ENCODE measurements around the gene PDCD1.

PDCD1 gene

DNA sequence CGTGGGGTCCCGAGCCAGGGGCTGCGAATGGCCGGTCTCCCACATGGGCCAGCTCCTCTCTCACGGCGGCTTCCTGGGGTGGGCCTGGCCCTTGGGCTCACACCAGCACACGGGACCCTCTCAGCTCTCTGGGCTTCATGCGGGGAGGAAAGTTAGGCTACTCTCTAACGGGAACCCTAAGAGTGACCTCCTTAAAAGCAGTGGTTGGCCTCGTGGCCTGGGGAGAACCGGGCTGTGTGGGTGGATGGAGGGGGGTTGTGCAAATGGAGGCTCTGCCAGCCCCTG is 36.7 kb upstream of the PDCD1 start:
- DNase-seq, result no peak

DNA sequence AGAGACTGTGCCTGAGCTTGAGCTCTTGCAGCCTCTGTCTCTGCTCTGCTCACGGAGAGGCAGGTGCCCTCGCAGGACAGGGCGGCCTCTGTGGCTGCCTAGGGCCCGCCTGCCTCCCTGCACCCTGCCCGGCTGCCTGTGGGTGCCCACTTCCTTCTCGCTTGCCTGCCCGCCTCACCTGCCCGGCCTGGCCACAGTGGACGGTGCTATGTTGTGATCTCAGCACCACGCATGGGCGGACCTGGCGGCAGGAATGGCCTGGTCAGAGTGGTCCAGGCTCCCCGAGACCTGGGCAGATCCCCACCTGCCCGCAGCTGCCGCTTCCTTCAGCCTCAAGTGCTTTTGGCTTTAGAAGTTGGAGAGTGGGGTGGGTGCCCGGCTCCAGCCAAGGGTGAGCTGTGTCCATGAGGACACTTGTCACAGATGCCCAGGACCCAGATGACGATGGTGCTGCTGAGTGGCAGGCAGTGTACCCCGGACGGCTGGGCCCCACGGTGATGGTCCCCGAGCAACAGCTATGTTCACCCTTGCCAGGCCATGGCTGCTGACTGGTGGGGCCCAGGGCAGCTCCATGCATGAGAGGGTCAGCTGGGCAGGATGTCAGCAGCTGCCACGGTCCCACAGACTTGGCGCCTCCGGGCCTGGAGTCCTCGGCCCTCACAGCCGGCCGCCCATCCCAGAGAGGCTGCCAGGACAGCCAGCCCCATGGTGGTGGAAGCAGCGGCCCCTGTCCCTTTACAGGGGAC is 36.2 kb upstream of the PDCD1 start:
- no peak for DNase-seq

DNA sequence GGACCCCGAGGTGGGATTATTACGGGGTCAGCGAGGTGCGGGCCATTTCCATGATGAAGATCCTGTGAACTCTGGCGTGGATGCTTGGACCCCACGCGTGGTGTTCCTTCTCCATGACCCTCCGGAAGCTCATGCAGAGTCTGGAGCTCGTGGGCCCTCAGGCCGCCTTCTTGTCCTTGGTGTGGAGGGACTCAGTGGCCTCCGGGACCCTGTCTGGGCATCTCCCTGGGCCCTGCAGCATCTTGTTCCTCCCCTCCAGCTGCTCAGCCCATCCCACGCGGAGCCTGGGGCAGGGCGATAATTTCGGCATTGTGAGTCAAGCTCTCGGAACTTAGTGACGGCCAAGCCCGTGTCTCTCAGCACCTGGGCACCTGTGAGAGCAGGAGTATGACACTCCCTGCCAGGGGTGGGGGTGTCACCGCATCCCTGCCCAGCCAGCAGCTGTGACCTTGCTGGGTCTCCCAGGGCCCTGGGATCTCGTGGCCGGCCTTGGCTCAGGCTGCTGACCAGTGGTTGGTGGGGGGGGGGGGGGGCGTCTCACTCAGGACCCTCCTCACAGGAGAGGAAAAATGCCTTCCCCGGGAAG is 35.5 kb upstream of the PDCD1 start:
- no peak for DNase-seq

DNA sequence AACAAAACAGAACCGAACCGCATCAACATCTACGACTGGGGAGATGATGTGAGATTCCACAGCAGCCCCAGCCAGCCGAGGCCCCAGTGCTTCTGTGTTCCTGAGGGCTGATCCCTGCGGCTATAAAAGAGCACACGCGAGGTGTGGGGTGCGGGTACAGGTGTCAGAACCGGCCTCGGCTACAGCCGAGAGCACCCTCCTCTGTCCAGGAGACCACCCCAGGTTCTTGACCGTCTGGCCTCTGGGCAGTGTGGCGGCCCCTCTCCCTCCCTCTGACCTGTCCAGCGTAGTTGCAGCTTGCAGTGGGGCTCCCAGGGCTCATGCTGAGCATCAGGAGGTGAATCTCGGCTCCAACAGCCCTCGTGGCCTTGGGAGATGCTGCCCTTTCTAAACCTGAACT is 34.6 kb upstream of the PDCD1 start:
- no peak for DNase-seq

DNA sequence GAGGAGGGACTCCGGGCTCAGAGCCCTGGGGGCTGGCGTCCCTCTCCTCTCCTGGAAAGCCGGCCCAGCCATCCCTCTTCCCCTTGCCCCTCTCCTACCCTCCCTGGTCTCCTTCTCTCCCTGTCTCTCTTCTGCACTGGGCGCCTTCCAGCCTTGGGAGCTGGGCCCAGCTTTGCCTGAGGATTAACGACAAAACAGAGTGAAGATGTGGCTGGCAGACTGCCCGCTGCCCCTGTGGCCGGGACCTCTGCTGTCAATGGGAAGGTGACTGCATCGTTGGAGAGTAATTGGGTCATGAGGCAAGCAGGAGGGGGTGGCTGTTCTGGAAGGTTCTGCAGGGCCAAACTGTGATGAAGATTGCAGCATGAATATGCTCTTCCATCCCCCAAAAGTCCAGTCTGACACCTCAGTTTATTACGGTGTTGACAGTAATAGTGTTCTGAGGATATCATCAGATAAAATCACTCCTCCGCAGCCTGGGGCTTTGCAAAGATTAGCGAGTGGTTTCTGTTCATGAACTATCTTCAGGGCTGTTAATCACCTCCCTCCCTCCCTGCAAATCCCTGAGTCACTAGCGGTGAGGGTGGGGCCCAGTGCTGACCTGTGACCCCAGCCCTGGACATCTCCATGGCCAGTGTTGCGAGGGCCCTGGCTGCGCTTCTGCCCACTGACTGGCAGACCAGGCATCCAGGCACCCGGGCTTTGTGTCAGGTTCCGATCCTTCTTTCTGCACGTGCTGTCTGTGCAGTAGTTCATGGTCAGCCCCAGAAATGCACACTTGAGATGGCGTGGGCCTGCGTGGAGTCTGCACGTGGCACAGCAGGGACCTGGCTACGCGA is 33.8 kb upstream of the PDCD1 start:
- peak; percentile 17 for DNase-seq

DNA sequence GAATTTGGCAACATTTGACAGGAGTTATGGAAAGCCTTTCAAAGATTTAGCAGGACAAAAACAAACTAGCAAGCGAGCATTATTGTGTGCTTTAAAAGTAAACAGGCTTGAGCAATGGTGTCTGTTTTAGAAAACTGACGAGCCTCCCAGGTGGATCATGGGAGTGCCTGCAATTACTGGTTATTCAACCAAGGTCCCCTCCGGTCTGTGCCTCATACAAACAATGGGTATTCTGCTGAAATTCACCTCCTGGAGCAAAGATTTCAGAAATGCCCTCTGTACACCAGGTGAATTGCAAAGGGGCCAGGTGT is 33.2 kb upstream of the PDCD1 start:
- no peak for DNase-seq

DNA sequence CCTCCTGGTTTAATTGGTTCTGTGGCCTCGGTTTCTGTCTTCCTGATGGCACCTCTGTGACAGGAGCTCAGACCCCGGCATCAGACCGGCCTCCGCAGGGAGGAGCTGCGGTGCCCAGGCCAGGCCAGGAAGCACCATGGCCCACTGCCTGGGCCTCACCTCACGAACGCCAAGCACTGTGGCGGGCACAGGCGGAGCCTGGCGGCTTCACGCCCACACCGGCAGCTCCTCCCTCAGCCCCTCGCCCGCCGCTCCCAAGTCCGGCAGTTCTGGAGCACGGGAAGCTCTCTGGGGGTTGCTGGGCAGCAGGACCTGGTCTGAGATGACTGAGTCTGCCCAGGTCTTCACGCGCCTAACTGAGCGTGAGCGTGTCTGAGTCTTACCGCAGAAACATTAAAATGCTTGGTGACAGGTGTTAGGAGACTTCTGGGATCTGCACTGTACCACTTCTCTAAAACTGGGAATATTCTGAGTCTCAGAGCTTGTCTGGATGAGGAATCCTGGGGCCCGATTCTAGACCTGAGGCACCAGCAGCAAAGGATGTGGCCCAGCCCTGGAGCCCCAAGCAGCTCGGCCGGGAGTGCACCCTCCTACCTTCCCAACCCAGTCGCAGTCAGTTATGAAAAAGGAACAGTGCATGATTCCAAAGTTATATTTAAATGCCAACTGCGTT is 32.8 kb upstream of the PDCD1 start:
- no peak for DNase-seq

DNA sequence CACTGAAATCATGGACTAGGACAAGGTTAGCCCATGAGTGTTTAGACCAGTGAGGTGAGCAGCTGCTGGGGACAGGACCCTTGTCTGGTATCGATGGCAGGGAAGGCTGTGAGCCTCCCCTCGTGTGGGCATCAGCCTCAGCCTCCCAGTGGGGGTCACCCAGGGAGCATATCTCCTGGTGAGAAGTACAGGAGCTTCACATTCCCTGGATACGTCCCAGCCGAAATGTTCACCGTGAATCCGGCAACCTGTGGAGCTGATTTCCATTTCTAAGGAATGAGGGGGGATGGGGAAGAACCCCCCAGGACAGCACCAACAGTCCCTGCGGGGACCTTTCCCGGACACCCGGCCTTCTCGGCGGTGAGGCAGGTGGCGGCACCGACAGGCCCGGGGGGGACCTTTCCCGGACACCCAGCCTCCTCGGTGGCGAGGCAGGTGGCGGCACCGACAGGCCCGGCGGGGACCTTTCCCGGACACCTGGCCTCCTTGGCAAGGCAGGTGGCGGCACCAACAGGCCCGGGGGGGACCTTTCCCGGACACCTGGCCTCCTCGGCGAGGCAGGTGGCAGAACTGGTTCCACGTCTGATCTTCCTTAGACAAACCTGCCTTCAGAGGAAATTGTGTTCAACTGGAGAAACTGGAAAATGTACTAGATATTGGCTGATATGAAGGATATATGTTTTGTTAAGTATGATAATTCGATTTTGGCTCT is 32.0 kb upstream of the PDCD1 start:
- DNase-seq, result no peak

DNA sequence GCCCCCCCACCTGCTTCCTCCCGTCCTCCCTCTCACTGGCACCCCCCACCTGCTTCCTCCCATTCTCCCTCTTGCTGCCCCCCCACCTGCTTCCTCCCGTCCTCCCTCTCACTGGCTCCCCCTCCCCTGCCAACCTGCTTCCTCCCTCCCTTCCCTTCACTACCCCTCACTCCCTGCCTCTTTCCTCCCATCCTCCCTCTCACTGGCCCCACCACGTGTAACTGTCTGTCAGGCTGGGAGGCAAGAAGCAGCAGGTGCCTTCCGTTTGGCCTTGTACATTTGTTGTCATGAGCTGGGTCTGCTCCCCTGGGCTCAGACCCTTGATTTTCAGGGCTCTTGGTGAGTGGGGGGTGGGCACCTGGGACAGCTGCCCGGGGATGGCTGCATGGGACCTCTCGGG is 29.9 kb upstream of the PDCD1 start:
- DNase-seq, result no peak

DNA sequence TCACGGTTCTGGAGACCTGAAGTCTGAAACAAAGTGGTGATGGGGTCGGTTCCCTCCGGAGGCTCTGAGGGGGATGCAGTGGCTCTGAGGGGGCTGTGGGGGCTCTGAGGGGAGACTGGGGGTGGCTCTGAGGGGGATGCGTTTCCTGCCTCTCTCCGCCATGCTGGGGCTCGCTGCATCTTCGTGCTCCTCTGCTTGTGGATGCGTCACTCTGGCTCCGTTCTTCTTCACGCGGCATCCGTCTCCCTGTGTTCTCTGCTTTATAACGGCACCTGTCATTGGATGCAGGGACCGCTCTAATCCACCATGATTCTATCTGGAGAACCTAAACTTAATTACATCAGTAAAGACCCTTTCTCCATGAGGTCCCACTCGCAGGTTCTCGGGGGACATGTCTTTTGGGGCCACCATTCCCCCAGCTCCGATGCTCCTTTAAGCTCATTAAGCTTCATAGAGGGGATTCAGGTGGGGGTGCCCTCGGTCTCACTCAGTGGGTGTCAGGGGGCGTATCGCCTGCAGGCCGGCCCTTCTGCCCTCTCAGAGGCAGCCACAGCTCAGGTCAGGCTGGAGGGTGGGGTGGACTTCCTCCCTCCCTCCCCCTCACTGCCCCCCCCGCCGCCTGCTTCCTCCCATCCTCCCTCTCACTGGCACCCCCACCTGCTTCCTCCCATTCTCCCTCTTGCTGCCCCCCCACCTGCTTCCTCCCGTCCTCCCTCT is 29.3 kb upstream of the PDCD1 start:
- no peak for DNase-seq

DNA sequence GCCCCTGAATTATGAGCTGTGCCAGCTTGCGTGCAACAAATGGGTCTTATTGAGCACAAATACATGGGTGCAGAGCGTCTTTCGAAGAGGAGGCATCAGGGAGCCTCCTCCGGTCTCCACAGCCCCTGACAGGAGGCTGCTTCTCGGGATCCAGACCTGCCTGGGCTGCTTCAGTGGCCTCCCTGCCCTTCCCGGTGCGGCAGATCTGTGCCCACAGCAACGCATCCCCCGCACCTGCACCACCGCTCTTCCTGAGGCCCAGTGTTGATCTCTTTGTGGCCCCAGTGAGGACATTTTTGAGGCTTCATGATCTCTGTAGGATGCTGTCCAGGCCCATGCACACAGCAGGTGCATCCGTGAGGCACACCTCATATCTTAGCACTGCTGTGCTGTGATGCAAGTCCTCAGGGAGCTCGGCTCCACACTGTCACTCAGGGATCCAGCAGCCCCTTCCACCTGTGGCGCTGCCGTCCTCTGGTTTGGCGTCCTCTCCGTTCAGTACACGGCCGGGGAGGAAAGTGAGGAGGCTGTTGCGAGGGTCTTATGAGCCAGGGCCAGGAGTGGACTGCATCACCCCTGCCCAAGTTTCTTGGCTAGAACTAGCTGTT is 28.2 kb upstream of the PDCD1 start:
- DNase-seq, result no peak

DNA sequence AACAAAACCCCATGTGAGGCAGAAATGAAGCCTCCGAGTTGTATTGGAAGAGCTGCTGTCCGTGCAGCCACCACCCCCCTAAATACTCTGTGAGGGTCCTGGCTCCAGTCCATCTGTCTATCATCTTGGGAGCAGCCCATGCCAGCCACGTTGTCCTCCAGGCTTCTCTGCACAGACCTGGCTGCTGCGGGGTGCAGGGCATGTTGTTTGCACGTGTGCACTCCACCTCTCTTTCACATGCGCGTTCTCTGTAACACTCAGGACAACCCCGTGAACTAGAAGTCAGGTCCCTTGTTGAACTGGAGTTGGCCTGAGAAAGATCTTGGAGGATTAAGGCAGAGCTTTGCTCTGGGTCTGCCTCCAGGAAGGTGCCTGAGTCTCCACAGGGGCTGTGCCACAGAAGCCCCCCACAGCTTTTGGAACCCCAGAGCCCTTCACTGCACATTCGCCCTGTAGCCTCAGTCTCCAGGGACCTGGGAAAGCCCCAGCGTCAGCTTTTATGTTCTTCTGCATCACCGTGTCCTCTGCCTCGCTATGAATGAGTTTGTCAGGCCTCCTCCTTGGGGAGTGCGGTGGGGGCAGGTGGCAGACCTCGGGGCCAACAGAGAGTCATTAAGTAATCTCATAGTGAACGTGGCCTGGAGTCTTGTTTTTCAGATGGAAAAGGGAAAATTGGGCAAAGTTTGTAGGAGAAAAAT is 27.4 kb upstream of the PDCD1 start:
- DNase-seq, result peak; percentile 74

DNA sequence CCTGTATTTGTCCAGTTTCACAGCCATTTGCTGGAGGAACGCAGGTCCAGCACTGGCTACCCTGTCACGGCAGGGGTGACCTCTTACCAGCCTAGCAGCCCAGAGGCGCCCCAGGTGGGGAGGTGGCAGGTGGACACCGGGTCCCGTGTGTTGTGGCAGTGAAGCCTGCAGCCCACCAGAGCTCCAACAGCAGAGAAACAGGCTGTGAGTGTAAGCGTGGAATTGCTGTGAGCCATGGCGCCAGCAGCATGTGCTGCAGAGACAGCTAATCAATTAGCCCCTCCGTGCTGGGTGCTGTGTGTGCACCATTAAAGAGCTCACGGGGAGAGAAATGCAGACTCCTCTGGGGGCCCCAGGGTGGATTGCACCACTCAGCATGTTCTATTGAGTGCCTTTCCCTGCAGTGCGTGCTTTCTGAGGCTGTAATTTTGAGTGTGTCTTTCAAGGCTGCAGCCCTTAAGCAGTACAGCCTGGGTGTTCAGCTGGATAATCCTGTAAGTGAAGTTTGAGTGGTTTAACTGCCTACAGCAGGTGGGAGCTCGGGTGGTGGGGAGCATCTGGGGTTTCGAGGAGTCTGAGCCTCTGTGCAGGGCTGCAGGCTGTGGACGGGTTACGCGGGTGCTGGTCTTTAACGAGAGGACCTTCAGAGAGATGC is 26.7 kb upstream of the PDCD1 start:
- peak; percentile 74 for DNase-seq

DNA sequence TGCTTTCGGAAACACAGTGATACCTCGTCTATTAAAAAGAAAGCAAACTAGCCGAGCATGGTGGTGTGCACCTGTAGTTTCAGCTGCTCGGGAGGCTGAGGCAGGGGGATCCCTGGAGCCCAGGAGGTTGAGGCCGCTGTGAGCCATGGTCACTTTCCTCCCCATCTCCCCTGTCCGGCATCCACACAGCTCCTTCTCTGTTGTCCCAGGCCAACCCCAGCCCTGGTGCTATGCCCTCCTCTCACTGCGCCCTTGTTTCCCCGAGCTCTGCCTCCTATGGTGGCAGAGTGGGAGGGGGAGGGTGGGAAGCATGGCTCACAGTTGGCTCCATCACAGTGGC is 26.2 kb upstream of the PDCD1 start:
- no peak for DNase-seq

DNA sequence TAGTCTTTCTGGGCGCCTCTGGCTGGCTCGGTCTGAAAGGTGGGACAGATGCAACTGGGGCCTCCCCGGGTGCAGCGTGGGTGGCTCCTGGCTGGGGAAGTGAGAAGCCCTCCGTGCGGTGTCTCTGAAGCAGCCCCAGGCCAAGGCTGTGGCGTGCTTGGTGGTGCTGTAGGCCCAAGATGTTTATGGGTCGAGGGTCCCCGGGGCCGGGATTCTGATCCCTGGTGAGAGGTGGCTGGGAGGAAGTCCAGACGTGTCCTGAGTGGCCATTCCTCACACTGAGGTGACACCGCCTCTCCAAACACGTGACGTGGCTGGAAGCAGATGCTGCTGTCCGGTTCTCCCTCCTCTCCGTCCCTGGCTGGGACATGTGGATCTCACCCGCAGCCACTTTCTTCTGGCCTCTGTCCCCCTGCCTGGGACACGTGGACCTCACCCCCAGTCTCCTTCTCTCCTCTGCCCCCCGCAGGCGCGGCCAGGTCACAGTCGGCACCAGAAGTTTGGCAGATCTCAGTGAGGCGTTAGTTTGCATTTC is 23.5 kb upstream of the PDCD1 start:
- peak; percentile 63 for DNase-seq

DNA sequence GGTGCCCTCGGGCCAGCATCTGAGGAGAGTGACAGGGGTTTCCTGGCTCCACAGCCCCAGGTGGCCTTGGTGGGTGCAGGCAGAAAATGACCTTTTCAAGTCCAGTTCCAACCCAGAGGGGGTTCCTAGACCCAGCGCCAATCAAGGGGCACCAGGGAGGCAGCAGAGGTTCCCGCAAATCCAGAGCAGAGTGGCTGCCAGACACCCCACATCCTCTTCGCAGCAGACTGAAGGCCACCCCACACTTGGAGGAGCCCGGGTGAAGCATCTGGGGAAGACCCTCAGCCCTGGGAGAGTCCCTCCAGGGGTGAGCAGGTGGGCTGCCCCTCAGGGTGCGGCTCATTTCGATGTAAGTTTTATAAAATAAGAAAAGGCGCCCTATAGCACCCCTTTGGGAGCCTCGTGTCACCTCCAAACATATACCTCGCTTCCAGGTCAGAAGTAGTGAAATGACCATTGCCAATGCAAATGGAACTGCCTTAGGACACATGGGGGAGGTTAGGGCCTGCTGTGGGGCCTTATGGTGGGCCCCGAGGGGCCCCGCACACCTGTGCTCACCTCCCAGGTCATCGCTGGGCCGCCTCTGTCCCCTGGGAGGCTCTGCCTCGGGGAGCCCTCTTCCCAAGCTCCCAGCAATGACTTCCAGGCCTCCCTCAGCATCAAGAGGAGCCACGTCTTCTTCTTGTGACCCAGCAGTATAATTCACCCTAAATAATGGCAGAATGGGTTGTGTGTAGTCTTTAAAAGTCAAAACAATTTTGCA is 21.8 kb upstream of the PDCD1 start:
- no peak for DNase-seq

DNA sequence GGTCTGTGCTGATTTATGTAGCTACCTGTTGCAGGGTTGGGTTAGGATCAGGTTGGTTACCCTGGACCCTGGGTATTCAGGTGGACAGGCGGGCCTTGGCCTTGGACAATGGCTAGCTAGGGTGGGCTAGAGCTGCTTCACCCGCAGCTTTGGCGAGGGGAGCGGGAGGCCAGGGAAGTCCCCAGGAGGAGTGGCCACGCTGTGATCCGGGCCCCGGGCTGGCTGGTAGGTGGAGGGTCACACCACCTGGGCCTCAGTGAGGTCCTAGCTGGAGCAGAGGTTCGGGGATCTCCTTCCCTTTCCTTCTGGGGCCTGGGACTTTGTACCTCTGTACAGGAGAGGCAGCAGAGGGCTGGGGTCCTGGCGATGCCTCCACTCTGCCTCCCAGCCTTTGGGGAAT is 20.6 kb upstream of the PDCD1 start:
- DNase-seq, result no peak

DNA sequence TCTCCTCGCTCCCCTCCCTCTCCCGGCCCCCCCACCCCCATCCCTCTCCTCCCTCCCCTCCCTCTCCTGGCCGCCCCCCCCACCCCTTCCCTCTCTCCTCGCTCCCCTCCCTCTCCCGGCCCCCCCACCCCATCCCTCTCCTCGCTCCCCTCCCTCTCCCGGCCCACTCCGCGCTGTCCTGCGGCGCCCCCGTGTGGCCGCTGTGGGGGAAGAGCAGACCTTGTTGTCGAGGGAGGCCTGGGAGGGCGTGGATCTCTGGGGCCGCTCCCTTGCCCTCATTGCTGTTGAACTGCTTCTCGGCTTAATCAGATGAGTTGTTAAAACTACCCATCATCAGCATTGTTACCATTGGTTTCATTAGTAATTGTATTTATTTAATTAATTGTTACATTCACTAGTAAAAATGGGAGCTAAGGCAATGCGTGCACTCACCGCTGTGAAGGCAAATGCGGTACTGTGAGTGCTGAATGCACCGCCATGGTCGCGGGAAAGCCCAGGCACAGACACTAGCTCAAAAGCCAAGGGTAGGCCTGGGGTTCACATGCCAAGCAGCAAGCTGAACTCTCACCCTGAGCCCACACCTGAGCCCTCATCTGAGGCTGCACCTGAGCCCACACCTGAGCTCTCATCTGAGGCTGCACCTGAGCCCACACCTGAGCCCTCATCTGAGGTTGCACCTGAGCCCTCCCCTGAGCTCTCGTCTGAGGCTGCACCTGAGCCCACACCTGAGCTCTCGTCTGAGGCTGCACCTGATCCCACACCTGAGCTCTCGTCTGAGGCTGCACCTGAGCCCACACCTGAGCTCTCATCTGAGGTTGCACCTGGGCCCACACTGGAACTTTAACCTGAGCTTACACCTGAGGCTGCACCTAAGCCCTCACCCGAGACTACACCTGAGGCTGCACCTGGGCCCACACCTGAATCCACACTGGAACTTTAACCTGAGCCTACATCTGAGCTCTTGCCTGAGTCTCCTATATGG is 19.6 kb upstream of the PDCD1 start:
- DNase-seq, result peak; percentile 48

DNA sequence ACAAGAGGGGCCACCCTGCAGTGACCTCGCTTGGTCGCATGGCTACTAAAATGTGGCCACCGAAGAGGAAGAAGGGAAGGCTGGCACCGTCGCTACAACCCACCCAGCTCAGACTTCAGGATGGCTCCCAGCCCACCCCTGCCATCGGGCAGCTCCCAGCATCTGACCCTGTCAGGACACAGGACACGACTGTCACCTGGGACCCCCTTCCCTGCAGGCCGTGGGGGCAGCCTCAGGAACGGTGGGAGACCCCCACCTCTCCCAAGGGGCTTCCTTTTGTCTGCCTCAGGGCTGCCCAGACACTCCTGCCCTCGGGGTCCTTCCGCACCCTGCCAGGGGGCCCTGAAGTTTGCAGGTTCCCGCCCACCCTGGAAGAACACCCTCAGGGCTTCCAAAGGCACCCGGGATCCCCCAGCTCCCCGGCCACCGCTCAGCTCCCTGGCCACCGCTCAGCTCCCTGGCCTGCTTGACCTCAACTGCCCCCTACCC is 18.5 kb upstream of the PDCD1 start:
- no peak for DNase-seq

Measured in NCI-H1092 treated with DMSO at 0.1 percent for 48 hours (cell line).